ENCODE measurements around the gene FBXO42.

- TF ChIP-seq EZH2 (IDR thresholded peaks at IDR 0.05) (no peak), CTCF (IDR thresholded peaks at IDR 0.05) (no peak), EZH2phosphoT487 (IDR thresholded peaks at IDR 0.05) (no peak)
Observed at GRCh38 chr1:16281765-16282164, 70.5 kb downstream of the FBXO42 start.
